Erythroblast (primary cell): ENCODE measurements around the gene GBA3.

Experiments
- GATA1 ChIP-seq: IDR thresholded peaks from 2 replicates; pipeline ENCODE4 v1.6.1; 2011; ENCODE audit warnings: low read depth, mild to moderate bottlenecking, control low read depth, low read length, moderate library complexity
- POLR2A ChIP-seq: IDR thresholded peaks from 2 replicates; pipeline ENCODE4 v1.6.1; 2011; ENCODE audit warnings: mild to moderate bottlenecking, low read length

GRCh38 chr4:22677780-22678179, 15.0 kb upstream of the GBA3 start:
- no peak for TF ChIP-seq POLR2A
- no peak for TF ChIP-seq GATA1
